HEK293 (cell line): Measurements from ENCODE around the gene ZNF674.

ENCODE experiments used
- EGR2 ChIP-seq: fragments of 450-650 bp; formaldehyde crosslinking; IDR thresholded peaks from 2 replicates; pipeline ENCODE4 v1.5.1; 2016; ENCODE audit warnings: low read depth, missing biosample characterization, missing genetic modification characterization
- KLF8 ChIP-seq: fragments of 450-650 bp; formaldehyde crosslinking; IDR thresholded peaks from 2 replicates; pipeline ENCODE4 v1.5.1; 2016; ENCODE audit warnings: missing biosample characterization, missing genetic modification characterization
- OSR2 ChIP-seq: fragments of 450-650 bp; formaldehyde crosslinking; IDR thresholded peaks from 2 replicates; pipeline ENCODE4 v1.5.1; 2016; ENCODE audit warnings: missing biosample characterization, missing genetic modification characterization
- RBAK ChIP-seq: fragments of 450-650 bp; formaldehyde crosslinking; IDR thresholded peaks from 2 replicates; pipeline ENCODE4 v1.5.1; 2016; ENCODE audit warnings: missing biosample characterization, missing genetic modification characterization
- ZBTB44 ChIP-seq: fragments of 450-650 bp; IDR thresholded peaks from 2 replicates; pipeline ENCODE4 v1.5.1; 2018; ENCODE audit warnings: missing biosample characterization, mild to moderate bottlenecking, missing genetic modification characterization
- ZEB2 ChIP-seq: fragments of 450-650 bp; formaldehyde crosslinking; IDR thresholded peaks from 2 replicates; pipeline ENCODE4 v1.5.1; 2016; ENCODE audit warnings: missing biosample characterization, missing genetic modification characterization
- ZFP37 ChIP-seq: fragments of 450-650 bp; formaldehyde crosslinking; IDR thresholded peaks from 2 replicates; pipeline ENCODE4 v1.5.1; 2016; ENCODE audit warnings: missing biosample characterization, missing genetic modification characterization
- ZNF112 ChIP-seq: fragments of 450-650 bp; formaldehyde crosslinking; IDR thresholded peaks from 2 replicates; pipeline ENCODE4 v1.5.0; 2017; ENCODE audit warnings: missing biosample characterization, missing genetic modification characterization
- ZNF398 ChIP-seq: fragments of 450-650 bp; formaldehyde crosslinking; IDR thresholded peaks from 2 replicates; pipeline ENCODE4 v1.5.1; 2017; ENCODE audit warnings: missing biosample characterization, missing genetic modification characterization
- ZNF426 ChIP-seq: fragments of 450-650 bp; formaldehyde crosslinking; IDR thresholded peaks from 2 replicates; pipeline ENCODE4 v1.5.1; 2017; ENCODE audit warnings: missing biosample characterization, missing genetic modification characterization, mild to moderate bottlenecking, inconsistent platforms, moderate library complexity
- ZNF518A ChIP-seq: fragments of 450-650 bp; formaldehyde crosslinking; conservative IDR thresholded peaks from 2 replicates; pipeline ENCODE4 v1.5.1; 2016; ENCODE audit warnings: low read depth, missing biosample characterization, missing genetic modification characterization
- ZNF692 ChIP-seq: fragments of 450-650 bp; formaldehyde crosslinking; IDR thresholded peaks from 2 replicates; pipeline ENCODE4 v1.5.1; 2016; ENCODE audit warnings: missing biosample characterization, missing genetic modification characterization
- ZNF747 ChIP-seq: fragments of 450-650 bp; formaldehyde crosslinking; IDR thresholded peaks from 2 replicates; pipeline ENCODE4 v1.5.1; 2016; ENCODE audit warnings: missing biosample characterization, missing genetic modification characterization
- ZNF785 ChIP-seq: fragments of 450-650 bp; formaldehyde crosslinking; IDR thresholded peaks from 2 replicates; pipeline ENCODE4 v1.5.1; 2016; ENCODE audit warnings: missing biosample characterization, missing genetic modification characterization
- TF ChIP-seq, protein P1 (sequence below): fragments of 450-650 bp; formaldehyde crosslinking; IDR thresholded peaks from 2 replicates; pipeline ENCODE4 v1.5.1; 2016; ENCODE audit warnings: missing biosample characterization, missing genetic modification characterization
- TF ChIP-seq, protein P2 (sequence below): sonication (generic); formaldehyde crosslinking; IDR thresholded peaks from 2 replicates; pipeline ENCODE4 v1.8.1; 2022; ENCODE audit warnings: mild to moderate bottlenecking, moderate library complexity, missing genetic modification reagents
- TF ChIP-seq, protein P3 (sequence below): fragments of 450-650 bp; formaldehyde crosslinking; IDR thresholded peaks from 2 replicates; pipeline ENCODE4 v1.5.1; 2016; ENCODE audit warnings: missing biosample characterization, missing genetic modification characterization, borderline replicate concordance

ZNF674 gene

DNA sequence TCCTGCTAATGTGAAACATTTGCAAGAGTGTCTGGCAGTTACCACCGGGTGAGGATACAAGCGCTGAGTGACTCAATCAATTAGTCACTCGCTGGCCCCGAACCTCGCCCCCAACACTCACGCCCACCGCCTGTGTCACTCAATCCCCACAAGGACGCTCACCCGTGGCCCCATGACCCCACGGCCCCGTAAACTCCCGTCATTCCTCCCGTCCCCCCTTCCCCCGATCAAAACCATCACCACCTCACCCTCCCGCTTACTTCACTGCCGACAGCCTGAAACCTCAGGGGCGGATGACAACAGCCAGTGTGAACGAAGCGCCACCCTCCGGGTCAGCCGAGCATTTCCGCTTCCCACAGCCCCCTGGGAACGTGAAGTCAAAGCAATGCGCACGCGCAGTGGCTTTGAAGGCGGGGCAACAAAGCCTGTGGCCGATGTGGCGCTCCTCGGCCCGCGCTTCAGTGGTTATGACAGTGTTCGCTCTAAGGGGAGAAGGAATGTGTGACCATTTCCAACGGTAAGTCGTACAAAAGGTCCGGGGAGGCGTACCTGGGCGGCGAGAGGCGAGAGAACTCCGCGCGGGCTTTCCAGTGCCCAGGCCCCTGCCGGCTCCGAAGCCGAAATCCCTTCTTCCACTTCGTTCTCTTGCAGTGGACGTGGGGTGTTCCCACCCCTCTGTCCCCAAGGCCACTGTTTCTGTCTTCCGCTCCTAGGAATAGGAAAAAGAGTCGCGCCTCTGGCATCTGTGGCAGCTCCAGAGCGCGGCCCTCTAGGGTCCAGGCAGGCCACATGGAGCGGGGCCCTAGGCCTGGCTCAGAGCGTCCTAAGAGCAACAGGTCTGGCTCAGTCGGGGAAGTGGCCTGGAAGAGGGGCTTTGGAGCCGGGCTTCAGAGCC, at the start of gene ZNF674 (continued):
- peak; percentile 64 for TF ChIP-seq ZNF518A (tag by site-specific recombination)
- TF ChIP-seq ZBTB44 (tag by site-specific recombination), result no peak
- TF ChIP-seq, protein P1, sequence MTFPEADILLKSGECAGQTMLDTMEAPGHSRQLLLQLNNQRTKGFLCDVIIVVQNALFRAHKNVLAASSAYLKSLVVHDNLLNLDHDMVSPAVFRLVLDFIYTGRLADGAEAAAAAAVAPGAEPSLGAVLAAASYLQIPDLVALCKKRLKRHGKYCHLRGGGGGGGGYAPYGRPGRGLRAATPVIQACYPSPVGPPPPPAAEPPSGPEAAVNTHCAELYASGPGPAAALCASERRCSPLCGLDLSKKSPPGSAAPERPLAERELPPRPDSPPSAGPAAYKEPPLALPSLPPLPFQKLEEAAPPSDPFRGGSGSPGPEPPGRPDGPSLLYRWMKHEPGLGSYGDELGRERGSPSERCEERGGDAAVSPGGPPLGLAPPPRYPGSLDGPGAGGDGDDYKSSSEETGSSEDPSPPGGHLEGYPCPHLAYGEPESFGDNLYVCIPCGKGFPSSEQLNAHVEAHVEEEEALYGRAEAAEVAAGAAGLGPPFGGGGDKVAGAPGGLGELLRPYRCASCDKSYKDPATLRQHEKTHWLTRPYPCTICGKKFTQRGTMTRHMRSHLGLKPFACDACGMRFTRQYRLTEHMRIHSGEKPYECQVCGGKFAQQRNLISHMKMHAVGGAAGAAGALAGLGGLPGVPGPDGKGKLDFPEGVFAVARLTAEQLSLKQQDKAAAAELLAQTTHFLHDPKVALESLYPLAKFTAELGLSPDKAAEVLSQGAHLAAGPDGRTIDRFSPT (tag by site-specific recombination), result peak; percentile 85
- peak; percentile 90 for TF ChIP-seq ZNF692
- no peak for TF ChIP-seq ZNF112
- peak; percentile 96 for TF ChIP-seq EGR2 (tag by site-specific recombination)
- 0 out of 2 replicates have a peak, but pooled peaks have one; percentile 18 for TF ChIP-seq OSR2 (tag by site-specific recombination)
- TF ChIP-seq, protein P2, sequence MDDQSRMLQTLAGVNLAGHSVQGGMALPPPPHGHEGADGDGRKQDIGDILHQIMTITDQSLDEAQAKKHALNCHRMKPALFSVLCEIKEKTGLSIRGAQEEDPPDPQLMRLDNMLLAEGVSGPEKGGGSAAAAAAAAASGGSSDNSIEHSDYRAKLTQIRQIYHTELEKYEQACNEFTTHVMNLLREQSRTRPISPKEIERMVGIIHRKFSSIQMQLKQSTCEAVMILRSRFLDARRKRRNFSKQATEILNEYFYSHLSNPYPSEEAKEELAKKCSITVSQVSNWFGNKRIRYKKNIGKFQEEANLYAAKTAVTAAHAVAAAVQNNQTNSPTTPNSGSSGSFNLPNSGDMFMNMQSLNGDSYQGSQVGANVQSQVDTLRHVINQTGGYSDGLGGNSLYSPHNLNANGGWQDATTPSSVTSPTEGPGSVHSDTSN (CRISPR knock-in tag), result no peak
- TF ChIP-seq RBAK (tag by site-specific recombination), result peak; percentile 59; the same call in 1 of the 2 replicates
- TF ChIP-seq ZEB2, result peak; percentile 93
- TF ChIP-seq ZNF747 (tag by site-specific recombination), result no peak
- peak; percentile 91 for TF ChIP-seq KLF8
- no peak for TF ChIP-seq ZFP37
- peak; percentile 97 for TF ChIP-seq ZNF398
- TF ChIP-seq, protein P3, sequence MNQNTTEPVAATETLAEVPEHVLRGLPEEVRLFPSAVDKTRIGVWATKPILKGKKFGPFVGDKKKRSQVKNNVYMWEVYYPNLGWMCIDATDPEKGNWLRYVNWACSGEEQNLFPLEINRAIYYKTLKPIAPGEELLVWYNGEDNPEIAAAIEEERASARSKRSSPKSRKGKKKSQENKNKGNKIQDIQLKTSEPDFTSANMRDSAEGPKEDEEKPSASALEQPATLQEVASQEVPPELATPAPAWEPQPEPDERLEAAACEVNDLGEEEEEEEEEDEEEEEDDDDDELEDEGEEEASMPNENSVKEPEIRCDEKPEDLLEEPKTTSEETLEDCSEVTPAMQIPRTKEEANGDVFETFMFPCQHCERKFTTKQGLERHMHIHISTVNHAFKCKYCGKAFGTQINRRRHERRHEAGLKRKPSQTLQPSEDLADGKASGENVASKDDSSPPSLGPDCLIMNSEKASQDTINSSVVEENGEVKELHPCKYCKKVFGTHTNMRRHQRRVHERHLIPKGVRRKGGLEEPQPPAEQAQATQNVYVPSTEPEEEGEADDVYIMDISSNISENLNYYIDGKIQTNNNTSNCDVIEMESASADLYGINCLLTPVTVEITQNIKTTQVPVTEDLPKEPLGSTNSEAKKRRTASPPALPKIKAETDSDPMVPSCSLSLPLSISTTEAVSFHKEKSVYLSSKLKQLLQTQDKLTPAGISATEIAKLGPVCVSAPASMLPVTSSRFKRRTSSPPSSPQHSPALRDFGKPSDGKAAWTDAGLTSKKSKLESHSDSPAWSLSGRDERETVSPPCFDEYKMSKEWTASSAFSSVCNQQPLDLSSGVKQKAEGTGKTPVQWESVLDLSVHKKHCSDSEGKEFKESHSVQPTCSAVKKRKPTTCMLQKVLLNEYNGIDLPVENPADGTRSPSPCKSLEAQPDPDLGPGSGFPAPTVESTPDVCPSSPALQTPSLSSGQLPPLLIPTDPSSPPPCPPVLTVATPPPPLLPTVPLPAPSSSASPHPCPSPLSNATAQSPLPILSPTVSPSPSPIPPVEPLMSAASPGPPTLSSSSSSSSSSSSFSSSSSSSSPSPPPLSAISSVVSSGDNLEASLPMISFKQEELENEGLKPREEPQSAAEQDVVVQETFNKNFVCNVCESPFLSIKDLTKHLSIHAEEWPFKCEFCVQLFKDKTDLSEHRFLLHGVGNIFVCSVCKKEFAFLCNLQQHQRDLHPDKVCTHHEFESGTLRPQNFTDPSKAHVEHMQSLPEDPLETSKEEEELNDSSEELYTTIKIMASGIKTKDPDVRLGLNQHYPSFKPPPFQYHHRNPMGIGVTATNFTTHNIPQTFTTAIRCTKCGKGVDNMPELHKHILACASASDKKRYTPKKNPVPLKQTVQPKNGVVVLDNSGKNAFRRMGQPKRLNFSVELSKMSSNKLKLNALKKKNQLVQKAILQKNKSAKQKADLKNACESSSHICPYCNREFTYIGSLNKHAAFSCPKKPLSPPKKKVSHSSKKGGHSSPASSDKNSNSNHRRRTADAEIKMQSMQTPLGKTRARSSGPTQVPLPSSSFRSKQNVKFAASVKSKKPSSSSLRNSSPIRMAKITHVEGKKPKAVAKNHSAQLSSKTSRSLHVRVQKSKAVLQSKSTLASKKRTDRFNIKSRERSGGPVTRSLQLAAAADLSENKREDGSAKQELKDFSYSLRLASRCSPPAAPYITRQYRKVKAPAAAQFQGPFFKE, result no peak
- 0 out of 2 replicates have a peak, but pooled peaks have one; percentile 45 for TF ChIP-seq ZNF785 (tag by site-specific recombination)
- no peak for TF ChIP-seq ZNF426 (tag by site-specific recombination)
